Stomach (tissue), 4 donors: Measurements from ENCODE around the gene GPR158.

Source experiments
- CTCF ChIP-seq, 7 experiments: fragments of 450-650 bp in 4 of 7; fragments of 200-600 bp in 3 of 7; sonication (generic) in 3 of 7; IDR thresholded peaks; one replicate each; pipeline ENCODE4 v1.5.1; 2016 to 2019; ENCODE audit warnings: antibody characterized with exemption in 7 of 7, control low read depth in 2 of 7, mild to moderate bottlenecking in 1 of 7
- POLR2A ChIP-seq, 4 donors: fragments of 450-650 bp; IDR thresholded peaks; one replicate each; pipeline ENCODE4 v1.6.1; 2016; ENCODE audit warnings: antibody characterized with exemption in 4 of 4, control low read depth in 2 of 4, mild to moderate bottlenecking in 1 of 4, moderate library complexity in 1 of 4

- TF ChIP-seq CTCF (IDR thresholded peaks at IDR 0.05) (no peak), POLR2A (IDR thresholded peaks at IDR 0.05) (no peak)
Observed at GRCh38 chr10:25220156-25220555, 45.4 kb downstream of the GPR158 start.
